Measurements from ENCODE around the gene UBL7. TPM values are rescaled to one million over a fixed set of nuclear protein-coding genes. Genes with fewer than 3 reads are reported as not detected.

The UBL7 gene
- total RNA-seq, 4 donors from 2014 or later, result 31.2 to 44.0 (median 35.2) TPM

DNA sequence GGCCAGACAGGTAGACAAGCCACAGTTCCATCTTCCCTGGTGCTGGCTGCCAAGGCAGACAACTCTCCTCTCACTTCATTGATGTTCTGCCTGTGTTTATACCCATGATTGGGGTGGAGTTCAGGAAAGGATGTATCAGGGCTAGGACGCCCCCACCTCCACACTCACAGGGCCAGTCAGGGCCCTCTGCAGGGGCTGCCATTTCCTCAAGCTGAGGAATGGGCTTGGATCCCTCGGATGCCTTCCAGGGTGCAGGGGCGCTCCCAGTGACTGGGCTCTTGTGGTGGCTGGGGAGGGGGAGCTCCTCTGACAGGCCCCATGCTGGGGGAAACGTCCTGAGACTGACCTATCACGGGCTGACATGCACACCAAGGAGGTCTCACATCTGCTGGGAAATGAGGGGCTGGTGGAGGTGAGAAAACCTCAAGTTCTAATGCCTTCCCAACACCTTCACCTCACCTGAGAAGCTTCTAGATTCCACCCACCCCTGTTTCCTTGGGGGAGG, 58.6 kb downstream of the UBL7 start:
- peak overlapping the region in 2 of 4 donors; percentile 14 to 25 for H3K27ac ChIP-seq

DNA sequence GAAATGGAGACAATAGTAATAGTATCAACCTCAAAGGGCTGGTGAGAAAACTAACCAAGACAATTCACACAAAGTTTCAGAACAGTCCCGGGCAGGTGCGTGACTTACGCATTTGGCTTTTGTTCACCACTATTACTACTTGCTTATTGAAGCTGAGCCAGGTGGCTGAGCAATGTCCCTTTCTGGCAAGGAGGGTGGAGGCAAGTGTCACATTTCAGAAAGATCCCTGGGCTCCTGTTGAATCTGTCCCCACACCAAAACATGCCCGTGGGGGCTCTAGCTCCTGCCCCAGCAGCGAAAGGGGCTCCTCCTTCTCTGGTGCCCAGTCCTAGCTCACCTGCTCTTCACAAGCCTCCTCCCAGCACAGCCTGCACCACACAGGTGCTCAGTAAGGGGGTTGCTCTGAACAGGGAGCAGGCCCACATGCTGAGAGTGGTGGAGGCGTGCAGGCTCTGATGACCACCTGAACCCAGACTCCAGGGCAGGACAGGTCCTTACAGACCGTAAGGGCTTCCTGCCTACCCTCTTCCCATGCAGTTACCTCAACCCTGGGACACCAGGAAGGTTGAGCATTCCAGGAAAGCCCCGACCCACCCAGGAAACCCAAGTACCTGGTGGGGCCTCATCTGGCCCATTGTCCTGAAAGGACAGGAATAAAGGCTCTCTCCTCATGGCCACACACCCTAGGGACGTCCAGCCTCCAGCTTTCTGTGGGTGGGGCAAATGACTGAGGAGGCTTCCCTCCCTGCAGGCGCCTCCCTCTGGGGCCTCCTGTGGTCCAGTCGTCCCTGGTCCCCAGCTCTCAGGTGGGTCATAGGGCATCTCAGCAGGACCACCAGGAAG, 59.8 kb downstream of the UBL7 start:
- intact Hi-C loops (cut with DNase I), result no loop called here
- no peak for DNase-seq
- Histone ChIP-seq H3K27me3 (peaks cover 0 to 48% (median 0%) of the 10 kb centered on the region in 4 donors), H3K9me3 (no peaks in the 10 kb centered on the region), H3K4me3 (no peak overlapping the region), H3K27ac (peak overlapping the region in 1 of 4 donors; percentile 9), H3K4me1 (peaks cover 11 to 66% (median 13%) of the 10 kb centered on the region in 3 donors), H3K36me3 (no peaks in the 10 kb centered on the region)
- TF ChIP-seq POLR2A (IDR thresholded peaks at IDR 0.05), result no peak
- TF ChIP-seq, protein P1, sequence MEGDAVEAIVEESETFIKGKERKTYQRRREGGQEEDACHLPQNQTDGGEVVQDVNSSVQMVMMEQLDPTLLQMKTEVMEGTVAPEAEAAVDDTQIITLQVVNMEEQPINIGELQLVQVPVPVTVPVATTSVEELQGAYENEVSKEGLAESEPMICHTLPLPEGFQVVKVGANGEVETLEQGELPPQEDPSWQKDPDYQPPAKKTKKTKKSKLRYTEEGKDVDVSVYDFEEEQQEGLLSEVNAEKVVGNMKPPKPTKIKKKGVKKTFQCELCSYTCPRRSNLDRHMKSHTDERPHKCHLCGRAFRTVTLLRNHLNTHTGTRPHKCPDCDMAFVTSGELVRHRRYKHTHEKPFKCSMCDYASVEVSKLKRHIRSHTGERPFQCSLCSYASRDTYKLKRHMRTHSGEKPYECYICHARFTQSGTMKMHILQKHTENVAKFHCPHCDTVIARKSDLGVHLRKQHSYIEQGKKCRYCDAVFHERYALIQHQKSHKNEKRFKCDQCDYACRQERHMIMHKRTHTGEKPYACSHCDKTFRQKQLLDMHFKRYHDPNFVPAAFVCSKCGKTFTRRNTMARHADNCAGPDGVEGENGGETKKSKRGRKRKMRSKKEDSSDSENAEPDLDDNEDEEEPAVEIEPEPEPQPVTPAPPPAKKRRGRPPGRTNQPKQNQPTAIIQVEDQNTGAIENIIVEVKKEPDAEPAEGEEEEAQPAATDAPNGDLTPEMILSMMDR (IDR thresholded peaks at IDR 0.05), result no peak
- 38 to 49% methylated on average over 5 of the region's 11 CpGs for WGBS, 2 donors

More for the DNA sequence above, 58.6 kb downstream of the UBL7 start:
- DNase-seq, result no peak
- H3K27me3 ChIP-seq, result peaks cover 0 to 53% (median 0%) of the 10 kb centered on the region in 4 donors
- no peaks in the 10 kb centered on the region for H3K36me3 ChIP-seq
- H3K4me1 ChIP-seq, result peaks cover 6 to 54% (median 8%) of the 10 kb centered on the region in 3 donors
- H3K9me3 ChIP-seq, result no peaks in the 10 kb centered on the region
- TF ChIP-seq, protein P1 (IDR thresholded peaks at IDR 0.05), result no peak
- TF ChIP-seq POLR2A (IDR thresholded peaks at IDR 0.05), result no peak
- no peak overlapping the region for H3K4me3 ChIP-seq
- WGBS, 2 donors, result 63 to 86% methylated on average over 1 to 2 of the region's 5 CpGs
- intact Hi-C loops (cut with DNase I), result no loop called here

DNA sequence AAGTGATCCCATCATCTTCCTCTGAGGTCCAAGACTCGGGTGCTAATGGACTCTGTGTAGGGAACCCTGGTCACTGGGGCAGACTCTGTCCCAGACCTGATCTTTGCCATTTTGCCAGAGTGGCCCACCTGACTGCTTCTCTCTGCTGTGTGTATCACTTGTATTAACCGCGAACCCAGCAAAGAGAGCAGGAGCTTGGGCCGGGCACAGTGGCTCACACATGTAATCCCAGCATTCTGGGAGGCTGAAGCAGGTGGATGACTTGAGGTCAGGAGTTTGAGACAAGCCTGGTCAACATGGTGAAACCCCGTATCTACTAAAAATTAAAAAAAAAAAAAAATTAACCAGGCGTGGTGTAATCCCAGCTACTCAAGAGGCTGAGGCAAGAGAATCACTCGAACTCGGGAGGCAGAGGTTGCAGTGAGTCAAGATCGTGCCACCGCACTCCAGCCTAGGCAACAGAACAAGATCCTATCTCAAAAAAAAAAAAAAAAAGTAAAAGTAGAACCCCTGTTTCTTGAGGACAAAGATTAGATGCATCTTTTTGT, 60.6 kb downstream of the UBL7 start:
- intact Hi-C loops (cut with DNase I), result no loop called here

DNA sequence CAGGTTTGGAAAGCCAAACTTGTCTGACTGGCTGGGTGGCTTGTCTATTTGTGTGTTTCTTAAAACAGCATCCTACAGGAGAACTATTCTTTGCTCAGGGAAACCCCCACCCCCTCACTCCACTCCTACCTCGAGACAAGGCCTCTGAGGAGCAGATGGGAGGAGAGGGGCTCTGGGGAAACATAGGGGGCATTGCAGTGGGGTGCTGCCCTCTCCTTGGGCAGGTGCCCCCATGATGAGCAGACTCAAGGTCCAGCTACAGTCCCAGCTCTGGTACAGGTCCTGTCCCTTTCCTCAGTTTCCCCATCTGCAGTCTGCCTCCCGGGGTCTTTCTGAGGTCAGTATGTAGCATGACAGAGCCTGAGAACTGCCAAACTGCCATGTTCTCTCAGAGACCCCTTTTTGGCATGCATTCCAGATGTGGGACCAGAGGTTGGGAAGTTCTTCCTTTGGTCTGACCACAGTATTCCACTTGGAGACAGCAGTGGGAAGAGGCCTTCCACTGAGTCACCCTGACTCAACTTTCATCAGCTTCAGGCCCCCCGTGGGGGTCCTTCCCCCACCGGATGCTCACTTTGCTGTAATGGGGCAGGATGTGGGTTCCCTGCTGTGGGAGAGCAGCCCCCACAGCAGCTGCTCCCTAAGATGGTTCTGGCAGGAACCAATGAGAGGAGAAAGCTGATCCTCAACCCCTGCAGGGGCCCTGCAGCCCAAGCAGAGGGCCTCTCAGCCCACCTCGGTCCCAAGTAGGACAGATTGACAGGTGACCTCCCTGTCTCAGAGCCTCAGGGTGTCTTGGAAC, 61.2 kb downstream of the UBL7 start:
- peaks cover 11 to 69% (median 13%) of the 10 kb centered on the region in 3 donors for H3K4me1 ChIP-seq
- H3K9me3 ChIP-seq, result no peaks in the 10 kb centered on the region
- 28 to 71% methylated on average over 2 to 5 of the region's 5 CpGs for WGBS, 2 donors
- no peak overlapping the region for H3K4me3 ChIP-seq
- DNase-seq, result no peak
- peaks cover 0 to 41% (median 0%) of the 10 kb centered on the region in 4 donors for H3K27me3 ChIP-seq
- no peak overlapping the region for H3K27ac ChIP-seq
- H3K36me3 ChIP-seq, result no peaks in the 10 kb centered on the region
- intact Hi-C loops (cut with DNase I), result no loop called here
- TF ChIP-seq, protein P1 (IDR thresholded peaks at IDR 0.05), result no peak
- no peak for TF ChIP-seq POLR2A (IDR thresholded peaks at IDR 0.05)

More for the DNA sequence above, 60.6 kb downstream of the UBL7 start:
- H3K4me3 ChIP-seq, result no peak overlapping the region
- H3K27ac ChIP-seq, result no peak overlapping the region
- H3K9me3 ChIP-seq, result no peaks in the 10 kb centered on the region
- peaks cover 0 to 43% (median 0%) of the 10 kb centered on the region in 4 donors for H3K27me3 ChIP-seq
- WGBS, 2 donors, result 59 to 62% methylated on average over 6 to 9 of the region's 10 CpGs
- no peaks in the 10 kb centered on the region for H3K36me3 ChIP-seq
- no peak for DNase-seq
- TF ChIP-seq, protein P1 (IDR thresholded peaks at IDR 0.05), result no peak
- TF ChIP-seq POLR2A (IDR thresholded peaks at IDR 0.05), result no peak
- H3K4me1 ChIP-seq, result peaks cover 11 to 69% (median 13%) of the 10 kb centered on the region in 3 donors
